ENCODE data around the gene C16orf74.

GRCh38 chr16:85789773-85790172 lies 38.9 kb upstream of the C16orf74 start:
- no peak for TF ChIP-seq ATOH8 (CRISPR knock-in tag; IDR thresholded peaks at IDR 0.05; ENCODE audit: low read depth)
- TF ChIP-seq PHF8 (IDR thresholded peaks at IDR 0.05; ENCODE audit: borderline replicate concordance, low read depth): no peak
- TF ChIP-seq, protein P1, sequence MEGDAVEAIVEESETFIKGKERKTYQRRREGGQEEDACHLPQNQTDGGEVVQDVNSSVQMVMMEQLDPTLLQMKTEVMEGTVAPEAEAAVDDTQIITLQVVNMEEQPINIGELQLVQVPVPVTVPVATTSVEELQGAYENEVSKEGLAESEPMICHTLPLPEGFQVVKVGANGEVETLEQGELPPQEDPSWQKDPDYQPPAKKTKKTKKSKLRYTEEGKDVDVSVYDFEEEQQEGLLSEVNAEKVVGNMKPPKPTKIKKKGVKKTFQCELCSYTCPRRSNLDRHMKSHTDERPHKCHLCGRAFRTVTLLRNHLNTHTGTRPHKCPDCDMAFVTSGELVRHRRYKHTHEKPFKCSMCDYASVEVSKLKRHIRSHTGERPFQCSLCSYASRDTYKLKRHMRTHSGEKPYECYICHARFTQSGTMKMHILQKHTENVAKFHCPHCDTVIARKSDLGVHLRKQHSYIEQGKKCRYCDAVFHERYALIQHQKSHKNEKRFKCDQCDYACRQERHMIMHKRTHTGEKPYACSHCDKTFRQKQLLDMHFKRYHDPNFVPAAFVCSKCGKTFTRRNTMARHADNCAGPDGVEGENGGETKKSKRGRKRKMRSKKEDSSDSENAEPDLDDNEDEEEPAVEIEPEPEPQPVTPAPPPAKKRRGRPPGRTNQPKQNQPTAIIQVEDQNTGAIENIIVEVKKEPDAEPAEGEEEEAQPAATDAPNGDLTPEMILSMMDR (IDR thresholded peaks at IDR 0.05): no peak
- no peak for TF ChIP-seq ZSCAN20 (CRISPR knock-in tag; IDR thresholded peaks at IDR 0.05)
- TF ChIP-seq SMC3 (IDR thresholded peaks at IDR 0.05): no peak
- TF ChIP-seq RAD21 (conservative IDR thresholded peaks at IDR 0.05 in 1 of 2, IDR thresholded peaks at IDR 0.05 in 1 of 2): no peak
- no peak for TF ChIP-seq ZFP36 (IDR thresholded peaks at IDR 0.05; ENCODE audit: borderline replicate concordance, partially characterized antibody)
- TF ChIP-seq CBX8 (IDR thresholded peaks at IDR 0.05): no peak
- TF ChIP-seq NFE2L2 (conservative IDR thresholded peaks at IDR 0.05; ENCODE audit: low read length): no peak
- no peak for TF ChIP-seq CHD4 (IDR thresholded peaks at IDR 0.05; ENCODE audit: borderline replicate concordance)
- no peak for TF ChIP-seq KDM5A (IDR thresholded peaks at IDR 0.05)
- no peak for TF ChIP-seq POLR2A (IDR thresholded peaks at IDR 0.05; ENCODE audit: low read length)
- no peak for TF ChIP-seq MAZ (IDR thresholded peaks at IDR 0.05; ENCODE audit: borderline replicate concordance, low read depth, low read length)
- no peak for TF ChIP-seq RNF2 (IDR thresholded peaks at IDR 0.05; ENCODE audit: borderline replicate concordance, low read depth)
